Testis (tissue), 3 donors: ENCODE results near the gene MARCHF2. TPM values are rescaled to one million over a fixed set of nuclear protein-coding genes. Genes with fewer than 3 reads are reported as not detected.
A peak's percentile ranks its signal among the peaks of the same experiment; 100 is the strongest.

Source experiments
- DNase-seq: peaks from one replicate; pipeline ENCODE4 v3.0.0-alpha.2; 2019
- H3K27ac ChIP-seq, 2 donors: fragments of 200-600 bp; sonication (generic); one replicate each; pipeline ENCODE4 v1.5.1; 2019
- H3K27me3 ChIP-seq: fragments of 200-600 bp; sonication (generic); one replicate; pipeline ENCODE4 v1.5.1; 2019
- H3K36me3 ChIP-seq: fragments of 200-600 bp; sonication (generic); one replicate; pipeline ENCODE4 v1.5.1; 2017; ENCODE audit warnings: low read depth; ENCODE audit errors: missing control alignments
- H3K4me1 ChIP-seq: fragments of 200-600 bp; sonication (generic); one replicate; pipeline ENCODE4 v1.5.1; 2019
- H3K4me3 ChIP-seq, 2 donors: fragments of 200-600 bp; sonication (generic); one replicate each; pipeline ENCODE4 v1.5.1; 2017 to 2019
- H3K9me3 ChIP-seq: fragments of 200-600 bp; sonication (generic); one replicate; pipeline ENCODE4 v1.5.1; 2017
- CTCF ChIP-seq, 3 experiments: fragments of 450-650 bp in 2 of 3; fragments of 200-600 bp in 1 of 3; sonication (generic) in 1 of 3; IDR thresholded peaks; one replicate each; pipeline ENCODE4 v1.5.1; 2016 to 2019; ENCODE audit warnings: antibody characterized with exemption in 3 of 3, mild to moderate bottlenecking in 2 of 3, moderate library complexity in 1 of 3
- POLR2A ChIP-seq: fragments of 450-650 bp; IDR thresholded peaks from one replicate; pipeline ENCODE4 v1.6.1; 2017; ENCODE audit warnings: antibody characterized with exemption, mild to moderate bottlenecking, moderate library complexity
- WGBS, 2 donors: methylation state at CpG; one replicate each; pipeline ENCODE4 v1.1.5; 2018; 5-methylcytosine and 5-hydroxymethylcytosine counted together
- intact Hi-C: fragments of 100-400 bp; cut with DNase I; formaldehyde crosslinking; loops from one replicate; pipeline ENCODE4 v1.15.1; 2023; ENCODE audit warnings: low total_unique reads
- microRNA-seq, 2 donors: library from miRNA; unstranded; fragments of <30 nt; microRNA quantifications; one replicate each; pipeline ENCODE4, GENCODE V29; 2016; ENCODE audit warnings: borderline number of aligned reads in 2 of 2, borderline replicate concordance in 1 of 2
- polyA plus RNA-seq: library from polyadenylated mRNA; stranded (reverse); fragments of 350-450 nt; fragmentation: Illumina TruSeq; extraction: RNeasy Lipid Tissue Mini Kit (QIAGEN cat#74804); gene quantifications from one replicate; pipeline ENCODE4 v1.2.3, GENCODE V29; 2014; ENCODE audit warnings: low read depth, low replicate concordance; ENCODE audit not compliant: insufficient read depth
- small RNA-seq, 2 donors: library from RNA; depleted of rRNA; stranded (forward); fragments of <200 nt; gene quantifications; one replicate each; pipeline ENCODE3, GENCODE V24; 2016
- total RNA-seq, 2 donors: library from RNA; depleted of rRNA; stranded (reverse); fragments of >200 nt; gene quantifications; one replicate each; pipeline ENCODE4 v1.2.3, GENCODE V29; 2016

The MARCHF2 gene
- total and polyA plus RNA-seq, 3 donors from 2014 or later: 35.3 to 84.5 (median 62.6) TPM

DNA sequence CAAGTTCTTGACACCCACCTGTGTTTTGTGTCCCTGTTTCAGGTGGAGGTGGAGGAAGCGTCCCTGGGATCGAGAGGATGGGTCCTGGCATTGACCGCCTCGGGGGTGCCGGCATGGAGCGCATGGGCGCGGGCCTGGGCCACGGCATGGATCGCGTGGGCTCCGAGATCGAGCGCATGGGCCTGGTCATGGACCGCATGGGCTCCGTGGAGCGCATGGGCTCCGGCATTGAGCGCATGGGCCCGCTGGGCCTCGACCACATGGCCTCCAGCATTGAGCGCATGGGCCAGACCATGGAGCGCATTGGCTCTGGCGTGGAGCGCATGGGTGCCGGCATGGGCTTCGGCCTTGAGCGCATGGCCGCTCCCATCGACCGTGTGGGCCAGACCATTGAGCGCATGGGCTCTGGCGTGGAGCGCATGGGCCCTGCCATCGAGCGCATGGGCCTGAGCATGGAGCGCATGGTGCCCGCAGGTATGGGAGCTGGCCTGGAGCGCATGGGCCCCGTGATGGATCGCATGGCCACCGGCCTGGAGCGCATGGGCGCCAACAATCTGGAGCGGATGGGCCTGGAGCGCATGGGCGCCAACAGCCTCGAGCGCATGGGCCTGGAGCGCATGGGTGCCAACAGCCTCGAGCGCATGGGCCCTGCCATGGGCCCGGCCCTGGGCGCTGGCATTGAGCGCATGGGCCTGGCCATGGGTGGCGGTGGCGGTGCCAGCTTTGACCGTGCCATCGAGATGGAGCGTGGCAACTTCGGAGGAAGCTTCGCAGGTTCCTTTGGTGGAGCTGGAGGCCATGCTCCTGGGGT lies 72.7 kb downstream of the MARCHF2 start:
- TF ChIP-seq POLR2A: no peak
- no peak for TF ChIP-seq CTCF (IDR thresholded peaks at IDR 0.05)
- DNase-seq: no peak
- intact Hi-C loops: no loop called here
- Histone ChIP-seq H3K9me3 (no peaks in the 10 kb centered on the region), H3K36me3 (no peaks in the 10 kb centered on the region), H3K4me3 (no peak overlapping the region), H3K27ac (no peak overlapping the region), H3K4me1 (peaks cover 6% of the 10 kb centered on the region), H3K27me3 (no peaks in the 10 kb centered on the region)
- 96 to 98% methylated on average over 23 to 62 of the region's 62 CpGs for WGBS, 2 donors

GRCh38 chr19:8486661-8487136 lies 73.6 kb downstream of the MARCHF2 start:
- Histone ChIP-seq H3K36me3 (no peaks in the 10 kb centered on the region), H3K9me3 (no peaks in the 10 kb centered on the region), H3K27ac (no peak overlapping the region), H3K4me1 (no peaks in the 10 kb centered on the region), H3K4me3 (no peak overlapping the region), H3K27me3 (no peaks in the 10 kb centered on the region)
- intact Hi-C loops: no loop called here
- no peak for DNase-seq
- TF ChIP-seq CTCF (IDR thresholded peaks at IDR 0.05) (no peak), POLR2A (no peak)
- 90 to 91% methylated on average over 15 to 16 of the region's 16 CpGs for WGBS, 2 donors

DNA sequence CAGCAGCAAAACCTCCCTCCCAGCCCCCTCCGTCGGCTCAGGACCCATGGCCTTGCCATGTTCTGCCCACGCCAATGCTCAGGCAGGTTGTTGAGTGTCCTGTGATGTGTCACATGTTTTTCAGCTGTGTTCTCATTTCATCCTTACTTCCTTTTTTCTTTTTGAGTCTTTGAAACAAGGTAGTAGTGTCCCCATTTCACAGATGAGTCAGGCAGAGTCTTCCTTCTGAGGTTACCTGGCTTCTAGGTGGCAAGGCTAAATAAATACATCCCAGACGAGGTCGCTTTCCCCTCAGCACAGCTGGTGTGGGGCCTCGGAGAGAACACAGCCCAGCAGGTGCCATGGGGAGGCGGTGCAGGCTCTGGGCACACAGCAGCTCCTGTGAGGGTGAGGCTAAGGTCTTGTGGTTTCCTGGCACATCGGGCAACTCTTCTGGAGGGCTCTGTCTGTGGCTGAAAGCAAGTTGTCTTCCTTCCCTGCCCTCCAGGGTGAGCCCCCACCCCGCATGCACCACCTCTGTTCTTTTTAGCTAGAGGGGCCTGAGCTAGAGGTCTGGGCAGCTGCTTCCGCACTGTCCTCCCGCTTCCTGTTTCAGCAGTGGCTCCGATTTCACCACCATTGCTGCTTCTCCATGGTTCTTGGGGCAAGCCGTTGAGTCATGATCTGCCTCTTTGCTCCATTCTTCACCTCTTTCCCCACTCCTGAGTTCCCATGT lies 74.2 kb downstream of the MARCHF2 start:
- H3K27me3 ChIP-seq: no peaks in the 10 kb centered on the region
- WGBS, 2 donors: 75 to 86% methylated on average over 12 to 13 of the region's 13 CpGs
- H3K9me3 ChIP-seq: no peaks in the 10 kb centered on the region
- peak; percentile 34 for DNase-seq
- no peak overlapping the region for H3K4me3 ChIP-seq
- no peak overlapping the region for H3K27ac ChIP-seq
- H3K36me3 ChIP-seq: no peaks in the 10 kb centered on the region
- TF ChIP-seq CTCF (IDR thresholded peaks at IDR 0.05): no peak
- no peak for TF ChIP-seq POLR2A
- intact Hi-C loops: no loop called here
- H3K4me1 ChIP-seq: no peaks in the 10 kb centered on the region

GRCh38 chr19:8488365-8488764 lies 75.3 kb downstream of the MARCHF2 start:
- Histone ChIP-seq H3K27me3 (no peaks in the 10 kb centered on the region), H3K9me3 (no peaks in the 10 kb centered on the region), H3K27ac (no peak overlapping the region), H3K4me1 (no peaks in the 10 kb centered on the region), H3K36me3 (no peaks in the 10 kb centered on the region), H3K4me3 (no peak overlapping the region)
- TF ChIP-seq CTCF (IDR thresholded peaks at IDR 0.05): no peak
- TF ChIP-seq POLR2A: no peak
- DNase-seq: no peak
- 79% methylated on average over 15 of the region's 15 CpGs for WGBS, 2 donors
- intact Hi-C loops: no loop called here

Small RNA genes within 50 kb of the gene (microRNA-seq; reads per million reads assigned to microRNA genes)
- gene MIR4999: 2.8 to 4.1 reads per million in 2 donors

Small RNA genes within 50 kb of the gene (small RNA-seq; reads per million reads assigned to genes)
- gene MIR4999: 0 reads per million in 2 donors

Other genes starting within 250 kb of the MARCHF2 start
- gene CERS4, start 203.9 kb upstream of the MARCHF2 start, total RNA-seq: 100 to 1,000 TPM in 1 of 2 donors, 10 to 100 TPM in 1; 68.6 to 105 TPM
- 35.2 TPM for gene CERS4, start 203.9 kb upstream of the MARCHF2 start, polyA plus RNA-seq
- gene CD320, start 104.9 kb upstream of the MARCHF2 start, total RNA-seq: 10 to 100 TPM; 61.2 to 65.8 TPM
- gene CD320, start 104.9 kb upstream of the MARCHF2 start, polyA plus RNA-seq: 88.3 TPM
- gene NDUFA7, start 91.9 kb upstream of the MARCHF2 start, total RNA-seq: 10 to 100 TPM; 38.2 to 50.5 TPM
- gene NDUFA7, start 91.9 kb upstream of the MARCHF2 start, polyA plus RNA-seq: 91.2 TPM
- 100 to 1,000 TPM; 221 to 398 TPM for gene RPS28, start 91.8 kb upstream of the MARCHF2 start, total RNA-seq
- gene RPS28, start 91.8 kb upstream of the MARCHF2 start, polyA plus RNA-seq: 505 TPM
- 10 to 100 TPM in 1 of 2 donors, 1 to 10 TPM in 1; 7.1 to 13.2 TPM for gene KANK3, start 70.0 kb upstream of the MARCHF2 start, total RNA-seq
- 4.1 TPM for gene KANK3, start 70.0 kb upstream of the MARCHF2 start, polyA plus RNA-seq
- gene ANGPTL4, start 49.1 kb upstream of the MARCHF2 start, total RNA-seq: 10 to 100 TPM; 10.2 to 18.5 TPM
- gene ANGPTL4, start 49.1 kb upstream of the MARCHF2 start, polyA plus RNA-seq: 10.0 TPM
- 10 to 100 TPM; 84.4 to 95.2 TPM for gene RAB11B, start 22.9 kb upstream of the MARCHF2 start, total RNA-seq
- 126 TPM for gene RAB11B, start 22.9 kb upstream of the MARCHF2 start, polyA plus RNA-seq
- gene HNRNPM, start 31.7 kb downstream of the MARCHF2 start, total RNA-seq: 100 to 1,000 TPM; 164 to 177 TPM
- gene HNRNPM, start 31.7 kb downstream of the MARCHF2 start, polyA plus RNA-seq: 198 TPM
- gene PRAM1, start 89.3 kb downstream of the MARCHF2 start, total RNA-seq: 1 to 10 TPM; 1.7 to 2.1 TPM
- 2.8 TPM for gene PRAM1, start 89.3 kb downstream of the MARCHF2 start, polyA plus RNA-seq
- gene ZNF414, start 100.9 kb downstream of the MARCHF2 start, total RNA-seq: 10 to 100 TPM; 35.8 to 46.8 TPM
- gene ZNF414, start 100.9 kb downstream of the MARCHF2 start, polyA plus RNA-seq: 33.9 TPM
- 1 to 10 TPM; 4.7 to 6.7 TPM for gene MYO1F, start 164.1 kb downstream of the MARCHF2 start, total RNA-seq
- 5.9 TPM for gene MYO1F, start 164.1 kb downstream of the MARCHF2 start, polyA plus RNA-seq
- gene ADAMTS10, start 197.4 kb downstream of the MARCHF2 start, total RNA-seq: 10 to 100 TPM; 27.9 to 31.9 TPM
- 7.2 TPM for gene ADAMTS10, start 197.4 kb downstream of the MARCHF2 start, polyA plus RNA-seq
- gene NFILZ, start 217.3 kb downstream of the MARCHF2 start, total RNA-seq: 1 to 10 TPM; 1.4 to 4.6 TPM
- 4.0 TPM for gene NFILZ, start 217.3 kb downstream of the MARCHF2 start, polyA plus RNA-seq